ENCODE measurements around the gene ABCC10.

The ABCC10 gene

GRCh38 chr6:43468748-43469681 is 41.7 kb downstream of the ABCC10 start:
- no peaks in the 10 kb centered on the region for H3K9me3 ChIP-seq (ENCODE audit: control insufficient read depth, low read length)
- no peak overlapping the region for H3K27ac ChIP-seq (ENCODE audit: low read depth, low read length, severe bottlenecking)
- no peaks in the 10 kb centered on the region for H3K4me1 ChIP-seq (ENCODE audit: control insufficient read depth, insufficient read depth, low read length, poor library complexity, severe bottlenecking)
- H3K36me3 ChIP-seq (ENCODE audit: control insufficient read depth, insufficient read depth, low read length): no peaks in the 10 kb centered on the region
- no peak overlapping the region for H3K4me3 ChIP-seq (ENCODE audit: extremely low read depth, insufficient read depth, low read length, poor library complexity, severe bottlenecking)
- WGBS, 2 experiments (ENCODE audit: insufficient coverage in 2 of 2): 66 to 76% methylated on average over 6 to 10 of the region's 13 CpGs

DNA sequence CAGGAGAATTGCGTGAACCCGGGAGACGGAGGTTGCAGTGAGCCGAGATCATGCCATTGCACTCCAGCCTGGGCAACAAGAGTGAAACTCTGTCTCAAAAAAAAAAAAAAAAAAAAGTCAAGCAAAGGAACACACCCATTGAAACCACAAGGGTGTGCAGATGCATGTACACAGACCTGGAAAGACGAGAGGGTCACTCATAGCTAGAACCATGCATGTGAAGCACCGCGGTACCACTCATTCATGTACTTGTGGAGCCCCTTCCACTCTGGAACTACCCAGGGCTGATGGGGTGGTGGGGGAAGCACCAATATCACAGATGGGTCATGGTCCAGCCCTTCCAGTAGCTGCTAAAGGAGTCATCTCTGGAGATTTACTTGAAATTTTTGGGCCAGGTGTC is 42.6 kb downstream of the ABCC10 start:
- no peak overlapping the region for H3K27ac ChIP-seq (ENCODE audit: low read depth, low read length, severe bottlenecking)
- no peaks in the 10 kb centered on the region for H3K36me3 ChIP-seq (ENCODE audit: control insufficient read depth, insufficient read depth, low read length)
- 94 to 100% methylated on average over 5 to 6 of the region's 7 CpGs for WGBS, 2 experiments (ENCODE audit: insufficient coverage in 2 of 2)
- H3K9me3 ChIP-seq (ENCODE audit: control insufficient read depth, low read length): no peaks in the 10 kb centered on the region
- no peak overlapping the region for H3K4me3 ChIP-seq (ENCODE audit: extremely low read depth, insufficient read depth, low read length, poor library complexity, severe bottlenecking)
- H3K4me1 ChIP-seq (ENCODE audit: control insufficient read depth, insufficient read depth, low read length, poor library complexity, severe bottlenecking): no peaks in the 10 kb centered on the region

- Histone ChIP-seq H3K27ac (ENCODE audit: low read depth, low read length, severe bottlenecking) (no peak overlapping the region), H3K9me3 (ENCODE audit: control insufficient read depth, low read length) (no peaks in the 10 kb centered on the region), H3K4me1 (ENCODE audit: control insufficient read depth, insufficient read depth, low read length, poor library complexity, severe bottlenecking) (no peaks in the 10 kb centered on the region), H3K36me3 (ENCODE audit: control insufficient read depth, insufficient read depth, low read length) (no peaks in the 10 kb centered on the region), H3K4me3 (ENCODE audit: extremely low read depth, insufficient read depth, low read length, poor library complexity, severe bottlenecking) (no peak overlapping the region)
- 85 to 86% methylated on average over 1 of the region's 1 CpG for WGBS, 2 experiments (ENCODE audit: insufficient coverage in 2 of 2)
Measured at GRCh38 chr6:43471399-43471798, 44.1 kb downstream of the ABCC10 start.

- no peak overlapping the region for H3K27ac ChIP-seq (ENCODE audit: low read depth, low read length, severe bottlenecking)
- no peaks in the 10 kb centered on the region for H3K9me3 ChIP-seq (ENCODE audit: control insufficient read depth, low read length)
- no peak overlapping the region for H3K4me3 ChIP-seq (ENCODE audit: extremely low read depth, insufficient read depth, low read length, poor library complexity, severe bottlenecking)
- no peaks in the 10 kb centered on the region for H3K4me1 ChIP-seq (ENCODE audit: control insufficient read depth, insufficient read depth, low read length, poor library complexity, severe bottlenecking)
- H3K36me3 ChIP-seq (ENCODE audit: control insufficient read depth, insufficient read depth, low read length): no peaks in the 10 kb centered on the region
- WGBS, 2 experiments (ENCODE audit: insufficient coverage in 2 of 2): 94 to 95% methylated on average over 3 to 4 of the region's 4 CpGs
Measured at GRCh38 chr6:43472515-43472914, 45.2 kb downstream of the ABCC10 start.

DNA sequence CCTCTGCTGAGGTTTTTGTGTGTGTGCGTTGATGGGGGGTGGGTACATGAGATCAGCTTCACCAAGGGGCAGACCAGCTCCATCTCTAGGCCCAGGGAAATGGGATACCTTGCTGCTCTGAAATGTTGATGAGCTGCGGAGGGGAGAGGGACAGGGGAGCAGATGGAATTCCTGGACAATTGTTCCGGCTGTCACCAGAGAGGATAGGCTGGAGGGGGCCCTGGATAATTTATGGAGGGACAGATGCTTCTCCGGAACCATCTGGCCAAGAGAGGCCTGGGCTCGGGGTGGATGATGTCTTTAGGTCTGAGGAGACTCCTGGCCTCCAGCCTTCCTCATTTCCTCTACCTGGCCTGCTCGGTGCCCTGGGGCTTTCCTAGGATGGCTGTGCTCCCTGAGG is 48.2 kb downstream of the ABCC10 start:
- no peak overlapping the region for H3K27ac ChIP-seq (ENCODE audit: low read depth, low read length, severe bottlenecking)
- H3K9me3 ChIP-seq (ENCODE audit: control insufficient read depth, low read length): no peaks in the 10 kb centered on the region
- WGBS, 2 experiments (ENCODE audit: insufficient coverage in 2 of 2): 83 to 90% methylated on average over 2 to 5 of the region's 6 CpGs
- H3K36me3 ChIP-seq (ENCODE audit: control insufficient read depth, insufficient read depth, low read length): peaks cover 8% of the 10 kb centered on the region
- H3K4me1 ChIP-seq (ENCODE audit: control insufficient read depth, insufficient read depth, low read length, poor library complexity, severe bottlenecking): peaks cover 7% of the 10 kb centered on the region
- H3K4me3 ChIP-seq (ENCODE audit: extremely low read depth, insufficient read depth, low read length, poor library complexity, severe bottlenecking): no peak overlapping the region

DNA sequence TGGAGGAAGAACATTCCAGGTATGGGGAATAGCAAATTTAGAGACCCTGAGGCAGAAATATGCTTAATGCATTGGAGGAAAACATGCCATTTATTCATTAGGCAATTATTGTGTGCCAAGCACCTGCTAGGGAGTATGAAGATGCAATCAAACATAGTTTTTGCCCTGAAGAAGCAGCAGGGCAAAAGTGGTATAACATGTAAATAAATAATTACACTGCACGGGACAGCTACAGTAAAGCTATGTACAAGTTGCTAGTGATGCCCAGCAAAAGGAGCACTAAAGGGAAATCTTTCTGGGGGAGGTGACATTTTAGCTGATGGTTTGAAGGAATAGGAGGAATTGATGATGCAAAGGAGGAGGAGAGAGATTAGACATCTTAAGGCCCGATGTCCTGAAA is 49.4 kb downstream of the ABCC10 start:
- H3K27ac ChIP-seq (ENCODE audit: low read depth, low read length, severe bottlenecking): no peak overlapping the region
- peaks cover 12% of the 10 kb centered on the region for H3K4me1 ChIP-seq (ENCODE audit: control insufficient read depth, insufficient read depth, low read length, poor library complexity, severe bottlenecking)
- H3K9me3 ChIP-seq (ENCODE audit: control insufficient read depth, low read length): no peaks in the 10 kb centered on the region
- WGBS, 2 experiments (ENCODE audit: insufficient coverage in 2 of 2): 72 to 79% methylated on average over 2 of the region's 2 CpGs
- H3K4me3 ChIP-seq (ENCODE audit: extremely low read depth, insufficient read depth, low read length, poor library complexity, severe bottlenecking): no peak overlapping the region
- H3K36me3 ChIP-seq (ENCODE audit: control insufficient read depth, insufficient read depth, low read length): peaks cover 8% of the 10 kb centered on the region

- H3K4me1 ChIP-seq (ENCODE audit: control insufficient read depth, insufficient read depth, low read length, poor library complexity, severe bottlenecking): peaks cover 12% of the 10 kb centered on the region
- peak within 1 kb of the TSS; percentile 62 for H3K4me3 ChIP-seq (ENCODE audit: extremely low read depth, insufficient read depth, low read length, poor library complexity, severe bottlenecking)
- peaks cover 8% of the 10 kb centered on the region for H3K36me3 ChIP-seq (ENCODE audit: control insufficient read depth, insufficient read depth, low read length)
- H3K9me3 ChIP-seq (ENCODE audit: control insufficient read depth, low read length): no peaks in the 10 kb centered on the region
- 6 to 7% methylated on average over 19 to 21 of the region's 34 CpGs for WGBS, 2 experiments (ENCODE audit: insufficient coverage in 2 of 2)
- peak within 1 kb of the TSS; percentile 76 for H3K27ac ChIP-seq (ENCODE audit: low read depth, low read length, severe bottlenecking)
Measured at GRCh38 chr6:43477235-43478007, 50.1 kb downstream of the ABCC10 start, which contains the start of gene TJAP1. TSS of gene TJAP1 (plus strand) at chr6:43477570. CDS start at chr6:43499002, 21,432 bp downstream.

- 66 to 71% methylated on average over 2 of the region's 3 CpGs for whole genome bisulfite sequencing, 2 experiments (ENCODE audit: insufficient coverage in 2 of 2)
Measured at GRCh38 chr6:43478008-43478372, 50.6 kb downstream of the ABCC10 start.

DNA sequence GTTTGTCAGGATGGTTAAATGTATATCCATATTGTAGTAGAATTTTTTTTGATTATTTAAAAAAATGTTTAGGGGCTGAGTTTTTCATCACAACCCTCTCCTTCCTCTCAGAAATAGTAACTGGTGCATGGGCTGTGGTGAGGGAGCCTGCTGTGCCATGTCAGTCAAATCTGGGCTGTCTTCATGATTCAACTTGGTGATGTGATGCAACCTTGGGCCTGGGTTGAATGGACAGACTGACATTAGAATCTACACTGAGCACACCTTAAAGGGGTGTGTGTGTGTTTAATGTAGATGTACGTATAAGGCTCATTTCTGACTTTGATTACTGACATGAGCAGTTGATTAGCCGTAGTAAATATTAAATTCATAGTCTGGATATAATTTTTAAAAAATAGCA is 53.7 kb downstream of the ABCC10 start:
- no CpG with 5 or more reads among the region's 2 CpGs for WGBS, 2 experiments (ENCODE audit: insufficient coverage in 2 of 2)
- no peak overlapping the region for H3K4me3 ChIP-seq (ENCODE audit: extremely low read depth, insufficient read depth, low read length, poor library complexity, severe bottlenecking)
- no peak overlapping the region for H3K27ac ChIP-seq (ENCODE audit: low read depth, low read length, severe bottlenecking)

More at GRCh38 chr6:43478008-43478372, 50.6 kb downstream of the ABCC10 start:
- Histone ChIP-seq H3K27ac (ENCODE audit: low read depth, low read length, severe bottlenecking) (peak overlapping the region; percentile 76), H3K36me3 (ENCODE audit: control insufficient read depth, insufficient read depth, low read length) (peaks cover 8% of the 10 kb centered on the region), H3K9me3 (ENCODE audit: control insufficient read depth, low read length) (no peaks in the 10 kb centered on the region), H3K4me3 (ENCODE audit: extremely low read depth, insufficient read depth, low read length, poor library complexity, severe bottlenecking) (peak overlapping the region; percentile 62), H3K4me1 (ENCODE audit: control insufficient read depth, insufficient read depth, low read length, poor library complexity, severe bottlenecking) (peaks cover 12% of the 10 kb centered on the region)

DNA sequence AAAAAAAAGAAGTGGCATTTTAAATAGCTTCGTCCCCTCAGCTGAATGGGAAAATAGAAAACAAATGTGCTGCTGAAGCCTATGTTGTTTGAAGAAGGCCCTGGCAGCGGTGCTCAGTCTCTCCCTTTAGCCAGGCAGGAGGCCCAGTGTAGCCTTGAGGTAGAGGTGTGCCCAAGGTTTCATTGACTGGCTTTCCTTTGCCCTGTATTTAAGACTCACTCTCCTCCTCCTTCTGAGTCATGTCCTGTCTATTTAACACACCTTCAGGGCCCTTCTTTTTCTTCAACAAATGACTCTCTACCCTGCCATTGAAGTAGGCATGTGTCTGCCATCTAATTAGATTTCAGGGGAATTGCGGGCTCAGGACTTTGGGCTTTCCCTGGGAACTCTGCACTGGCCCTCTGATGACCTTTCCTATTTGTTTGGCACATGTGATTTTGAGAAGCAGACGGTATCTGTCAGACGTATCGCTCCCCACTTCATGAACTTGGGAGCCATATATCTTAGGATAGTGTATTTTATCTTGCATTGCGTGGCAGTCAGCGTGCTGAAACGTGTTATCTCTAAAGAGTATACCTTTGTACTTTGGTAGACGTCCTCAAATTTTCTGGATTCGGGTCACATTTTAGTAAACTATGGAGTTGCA is 54.4 kb downstream of the ABCC10 start:
- 93 to 99% methylated on average over 8 to 11 of the region's 11 CpGs for WGBS, 2 experiments (ENCODE audit: insufficient coverage in 2 of 2)
- Histone ChIP-seq H3K4me3 (ENCODE audit: extremely low read depth, insufficient read depth, low read length, poor library complexity, severe bottlenecking) (no peak overlapping the region), H3K4me1 (ENCODE audit: control insufficient read depth, insufficient read depth, low read length, poor library complexity, severe bottlenecking) (peaks cover 12% of the 10 kb centered on the region), H3K27ac (ENCODE audit: low read depth, low read length, severe bottlenecking) (no peak overlapping the region), H3K36me3 (ENCODE audit: control insufficient read depth, insufficient read depth, low read length) (peaks cover 20% of the 10 kb centered on the region), H3K9me3 (ENCODE audit: control insufficient read depth, low read length) (no peaks in the 10 kb centered on the region)

More for the DNA sequence above, 53.7 kb downstream of the ABCC10 start:
- Histone ChIP-seq H3K36me3 (ENCODE audit: control insufficient read depth, insufficient read depth, low read length) (peaks cover 16% of the 10 kb centered on the region), H3K4me1 (ENCODE audit: control insufficient read depth, insufficient read depth, low read length, poor library complexity, severe bottlenecking) (peaks cover 12% of the 10 kb centered on the region), H3K9me3 (ENCODE audit: control insufficient read depth, low read length) (no peaks in the 10 kb centered on the region)

All from mesodermal cell (in vitro differentiated cells).